H1 (cell line): ENCODE data around the gene UTP3. TPM values are rescaled to one million over a fixed set of nuclear protein-coding genes. Genes with fewer than 3 reads are reported as not detected.

Experiments
- BCL11A ChIP-seq, 2 experiments: IDR thresholded peaks; one replicate each; pipeline ENCODE4 v1.6.1; 2011; ENCODE audit warnings: low read depth in 2 of 2, low read length in 2 of 2, mild to moderate bottlenecking in 2 of 2
- KDM4A ChIP-seq: IDR thresholded peaks from one replicate; pipeline ENCODE4 v1.7.1; 2012; ENCODE audit warnings: low read depth, mild to moderate bottlenecking, moderate library complexity, low read length, inconsistent platforms; ENCODE audit not compliant: severe bottlenecking
- MAFK ChIP-seq: IDR thresholded peaks from 2 replicates; pipeline ENCODE4 v1.6.1; 2012; ENCODE audit warnings: low read depth, mild to moderate bottlenecking, improper control_type of control experiment, low read length
- POLR2A ChIP-seq, 2 experiments: IDR thresholded peaks; 1 replicate in 1 of 2; 2 replicates in 1 of 2; pipeline ENCODE4 v1.6.1; 2011; ENCODE audit warnings: low read depth in 2 of 2, low read length in 2 of 2, mild to moderate bottlenecking in 2 of 2; ENCODE audit errors: control extremely low read depth in 1 of 2
- SIX5 ChIP-seq: IDR thresholded peaks from 2 replicates; pipeline ENCODE4 v1.6.1; 2011; ENCODE audit warnings: mild to moderate bottlenecking, low read depth, low read length
- SP4 ChIP-seq: IDR thresholded peaks from 2 replicates; pipeline ENCODE4 v1.6.1; 2012; ENCODE audit warnings: low read length, inconsistent platforms
- SRF ChIP-seq: IDR thresholded peaks from 2 replicates; pipeline ENCODE4 v1.6.1; 2011; ENCODE audit warnings: mild to moderate bottlenecking, low read depth, low read length, moderate library complexity
- YY1 ChIP-seq: IDR thresholded peaks from 2 replicates; pipeline ENCODE4 v1.6.1; 2011; ENCODE audit warnings: low read depth, mild to moderate bottlenecking, low read length
- polyA plus RNA-seq, 7 experiments: library from polyadenylated mRNA; depleted of rRNA in 3 of 7; stranded (reverse) in 5 of 7; unstranded in 2 of 7; fragments of >200 nt in 5 of 7; fragments of 200-250 nt in 2 of 7; gene quantifications; 1 replicate in 5 of 7; 2 replicates in 1 of 7; 4 replicates in 1 of 7; pipeline versions ENCODE4 v1.2.1 to v1.2.3, GENCODE V29; 2011 to 2013; ENCODE audit warnings: missing spikeins in 2 of 7, mixed read lengths in 2 of 7
- total RNA-seq: library from RNA; stranded (reverse); fragmentation: NEBNext Ultra II Directional; extraction: Animal tissue kit (Norgen Biotek cat#: 25700); gene quantifications from 2 replicates; pipeline ENCODE4 v1.2.1, GENCODE V29; 2021
- TF ChIP-seq, protein P1 (sequence below): IDR thresholded peaks from 2 replicates; pipeline ENCODE4 v1.6.1; 2011; ENCODE audit warnings: low read length, improper control_type of control experiment
- TF ChIP-seq, protein P2 (sequence below): fragments of 300-600 bp; sonication (generic); IDR thresholded peaks from 2 replicates; pipeline ENCODE4 v1.7.1; 2012; ENCODE audit warnings: low read length, moderate library complexity, mild to moderate bottlenecking, inconsistent platforms; ENCODE audit not compliant: insufficient replicate concordance

UTP3 gene
- total and polyA plus RNA-seq, 2 of the 8 experiments (the other 6 are each of a cell fraction or from before 2014, with no cell fraction given): 11.2 to 51.3 TPM

DNA sequence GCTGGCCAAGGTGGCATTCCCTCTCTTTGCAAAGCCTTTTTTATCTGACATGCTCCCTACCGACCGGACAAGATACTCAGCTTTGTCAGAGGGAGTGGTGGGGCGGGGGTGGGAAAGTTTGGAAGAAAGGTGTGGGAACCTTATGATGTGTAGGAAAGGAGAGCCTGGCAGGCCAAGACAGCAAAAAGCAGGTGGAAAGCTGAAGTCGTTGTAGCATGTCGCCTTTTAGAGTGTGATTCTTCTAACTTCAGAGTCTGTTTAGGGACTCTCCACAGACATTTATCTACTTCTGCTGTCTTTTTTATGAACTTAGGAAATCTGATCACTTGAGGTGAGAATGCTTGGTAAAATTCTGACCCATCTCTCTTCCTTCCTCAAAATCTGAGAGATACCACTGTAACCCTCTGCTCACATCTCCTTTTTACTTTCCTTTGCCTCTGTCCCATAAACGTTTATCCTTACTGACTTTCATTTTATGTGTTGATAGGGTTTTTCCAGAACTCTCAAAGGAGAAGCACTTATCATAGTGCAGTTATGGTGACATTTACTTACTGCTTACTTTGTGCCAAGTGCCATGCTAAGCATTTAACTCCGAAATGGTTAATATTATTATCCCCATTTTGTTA, 25.2 kb downstream of the UTP3 start (continued):
- TF ChIP-seq KDM4A: no peak
- no peak for TF ChIP-seq YY1
- no peak for TF ChIP-seq MAFK
- no peak for TF ChIP-seq SRF
- TF ChIP-seq POLR2A (IDR thresholded peaks at IDR 0.05; ENCODE audit: control extremely low read depth in 1 of 2, low read depth in 2 of 2, low read length in 2 of 2): no peak
- no peak for TF ChIP-seq SP4
- TF ChIP-seq, protein P1, sequence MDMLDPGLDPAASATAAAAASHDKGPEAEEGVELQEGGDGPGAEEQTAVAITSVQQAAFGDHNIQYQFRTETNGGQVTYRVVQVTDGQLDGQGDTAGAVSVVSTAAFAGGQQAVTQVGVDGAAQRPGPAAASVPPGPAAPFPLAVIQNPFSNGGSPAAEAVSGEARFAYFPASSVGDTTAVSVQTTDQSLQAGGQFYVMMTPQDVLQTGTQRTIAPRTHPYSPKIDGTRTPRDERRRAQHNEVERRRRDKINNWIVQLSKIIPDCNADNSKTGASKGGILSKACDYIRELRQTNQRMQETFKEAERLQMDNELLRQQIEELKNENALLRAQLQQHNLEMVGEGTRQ: no peak
- TF ChIP-seq SIX5: no peak
- TF ChIP-seq, protein P2, sequence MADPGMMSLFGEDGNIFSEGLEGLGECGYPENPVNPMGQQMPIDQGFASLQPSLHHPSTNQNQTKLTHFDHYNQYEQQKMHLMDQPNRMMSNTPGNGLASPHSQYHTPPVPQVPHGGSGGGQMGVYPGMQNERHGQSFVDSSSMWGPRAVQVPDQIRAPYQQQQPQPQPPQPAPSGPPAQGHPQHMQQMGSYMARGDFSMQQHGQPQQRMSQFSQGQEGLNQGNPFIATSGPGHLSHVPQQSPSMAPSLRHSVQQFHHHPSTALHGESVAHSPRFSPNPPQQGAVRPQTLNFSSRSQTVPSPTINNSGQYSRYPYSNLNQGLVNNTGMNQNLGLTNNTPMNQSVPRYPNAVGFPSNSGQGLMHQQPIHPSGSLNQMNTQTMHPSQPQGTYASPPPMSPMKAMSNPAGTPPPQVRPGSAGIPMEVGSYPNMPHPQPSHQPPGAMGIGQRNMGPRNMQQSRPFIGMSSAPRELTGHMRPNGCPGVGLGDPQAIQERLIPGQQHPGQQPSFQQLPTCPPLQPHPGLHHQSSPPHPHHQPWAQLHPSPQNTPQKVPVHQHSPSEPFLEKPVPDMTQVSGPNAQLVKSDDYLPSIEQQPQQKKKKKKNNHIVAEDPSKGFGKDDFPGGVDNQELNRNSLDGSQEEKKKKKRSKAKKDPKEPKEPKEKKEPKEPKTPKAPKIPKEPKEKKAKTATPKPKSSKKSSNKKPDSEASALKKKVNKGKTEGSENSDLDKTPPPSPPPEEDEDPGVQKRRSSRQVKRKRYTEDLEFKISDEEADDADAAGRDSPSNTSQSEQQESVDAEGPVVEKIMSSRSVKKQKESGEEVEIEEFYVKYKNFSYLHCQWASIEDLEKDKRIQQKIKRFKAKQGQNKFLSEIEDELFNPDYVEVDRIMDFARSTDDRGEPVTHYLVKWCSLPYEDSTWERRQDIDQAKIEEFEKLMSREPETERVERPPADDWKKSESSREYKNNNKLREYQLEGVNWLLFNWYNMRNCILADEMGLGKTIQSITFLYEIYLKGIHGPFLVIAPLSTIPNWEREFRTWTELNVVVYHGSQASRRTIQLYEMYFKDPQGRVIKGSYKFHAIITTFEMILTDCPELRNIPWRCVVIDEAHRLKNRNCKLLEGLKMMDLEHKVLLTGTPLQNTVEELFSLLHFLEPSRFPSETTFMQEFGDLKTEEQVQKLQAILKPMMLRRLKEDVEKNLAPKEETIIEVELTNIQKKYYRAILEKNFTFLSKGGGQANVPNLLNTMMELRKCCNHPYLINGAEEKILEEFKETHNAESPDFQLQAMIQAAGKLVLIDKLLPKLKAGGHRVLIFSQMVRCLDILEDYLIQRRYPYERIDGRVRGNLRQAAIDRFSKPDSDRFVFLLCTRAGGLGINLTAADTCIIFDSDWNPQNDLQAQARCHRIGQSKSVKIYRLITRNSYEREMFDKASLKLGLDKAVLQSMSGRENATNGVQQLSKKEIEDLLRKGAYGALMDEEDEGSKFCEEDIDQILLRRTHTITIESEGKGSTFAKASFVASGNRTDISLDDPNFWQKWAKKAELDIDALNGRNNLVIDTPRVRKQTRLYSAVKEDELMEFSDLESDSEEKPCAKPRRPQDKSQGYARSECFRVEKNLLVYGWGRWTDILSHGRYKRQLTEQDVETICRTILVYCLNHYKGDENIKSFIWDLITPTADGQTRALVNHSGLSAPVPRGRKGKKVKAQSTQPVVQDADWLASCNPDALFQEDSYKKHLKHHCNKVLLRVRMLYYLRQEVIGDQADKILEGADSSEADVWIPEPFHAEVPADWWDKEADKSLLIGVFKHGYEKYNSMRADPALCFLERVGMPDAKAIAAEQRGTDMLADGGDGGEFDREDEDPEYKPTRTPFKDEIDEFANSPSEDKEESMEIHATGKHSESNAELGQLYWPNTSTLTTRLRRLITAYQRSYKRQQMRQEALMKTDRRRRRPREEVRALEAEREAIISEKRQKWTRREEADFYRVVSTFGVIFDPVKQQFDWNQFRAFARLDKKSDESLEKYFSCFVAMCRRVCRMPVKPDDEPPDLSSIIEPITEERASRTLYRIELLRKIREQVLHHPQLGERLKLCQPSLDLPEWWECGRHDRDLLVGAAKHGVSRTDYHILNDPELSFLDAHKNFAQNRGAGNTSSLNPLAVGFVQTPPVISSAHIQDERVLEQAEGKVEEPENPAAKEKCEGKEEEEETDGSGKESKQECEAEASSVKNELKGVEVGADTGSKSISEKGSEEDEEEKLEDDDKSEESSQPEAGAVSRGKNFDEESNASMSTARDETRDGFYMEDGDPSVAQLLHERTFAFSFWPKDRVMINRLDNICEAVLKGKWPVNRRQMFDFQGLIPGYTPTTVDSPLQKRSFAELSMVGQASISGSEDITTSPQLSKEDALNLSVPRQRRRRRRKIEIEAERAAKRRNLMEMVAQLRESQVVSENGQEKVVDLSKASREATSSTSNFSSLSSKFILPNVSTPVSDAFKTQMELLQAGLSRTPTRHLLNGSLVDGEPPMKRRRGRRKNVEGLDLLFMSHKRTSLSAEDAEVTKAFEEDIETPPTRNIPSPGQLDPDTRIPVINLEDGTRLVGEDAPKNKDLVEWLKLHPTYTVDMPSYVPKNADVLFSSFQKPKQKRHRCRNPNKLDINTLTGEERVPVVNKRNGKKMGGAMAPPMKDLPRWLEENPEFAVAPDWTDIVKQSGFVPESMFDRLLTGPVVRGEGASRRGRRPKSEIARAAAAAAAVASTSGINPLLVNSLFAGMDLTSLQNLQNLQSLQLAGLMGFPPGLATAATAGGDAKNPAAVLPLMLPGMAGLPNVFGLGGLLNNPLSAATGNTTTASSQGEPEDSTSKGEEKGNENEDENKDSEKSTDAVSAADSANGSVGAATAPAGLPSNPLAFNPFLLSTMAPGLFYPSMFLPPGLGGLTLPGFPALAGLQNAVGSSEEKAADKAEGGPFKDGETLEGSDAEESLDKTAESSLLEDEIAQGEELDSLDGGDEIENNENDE: no peak
- no peak for TF ChIP-seq BCL11A (IDR thresholded peaks at IDR 0.05; ENCODE audit: low read depth in 2 of 2, low read length in 2 of 2)
